GM23338 (cell line): ENCODE measurements around the gene FBXO41. TPM values are rescaled to one million over a fixed set of nuclear protein-coding genes. Genes with fewer than 3 reads are reported as not detected.

ENCODE experiments used
- ATAC-seq: fragments of 200-7000 bp; cut with Tn5 transposase; 3 replicates; pipeline ENCODE4 v1.9.1; 2020
- DNase-seq: peaks from one replicate; pipeline ENCODE4 v3.0.0-alpha.2; 2015; ENCODE audit warnings: low spot score
- H2AFZ ChIP-seq: fragments of 200-600 bp; sonication (generic); 2 replicates; pipeline ENCODE4 v1.8.0; 2016; ENCODE audit warnings: antibody characterized with exemption, mild to moderate bottlenecking, moderate library complexity
- H3F3A ChIP-seq: fragments of 200-600 bp; sonication (generic); replicated peaks from 2 replicates; pipeline ENCODE4 v1.8.0; 2017; ENCODE audit warnings: antibody characterized with exemption, mixed run types, low read depth
- H3K27ac ChIP-seq: fragments of 200-600 bp; sonication (generic); 2 replicates; pipeline ENCODE4 v1.6.1; 2016; ENCODE audit warnings: low read depth
- H3K27me3 ChIP-seq: fragments of 200-600 bp; sonication (generic); 2 replicates; pipeline ENCODE4 v1.8.0; 2016; ENCODE audit warnings: mild to moderate bottlenecking, mixed run types, moderate library complexity; ENCODE audit not compliant: insufficient read depth
- H3K36me3 ChIP-seq: fragments of 200-600 bp; sonication (generic); 2 replicates; pipeline ENCODE4 v1.8.0; 2016; ENCODE audit warnings: mild to moderate bottlenecking; ENCODE audit not compliant: insufficient read depth
- H3K4me1 ChIP-seq: fragments of 200-600 bp; sonication (generic); 2 replicates; pipeline ENCODE4 v1.8.0; 2016; ENCODE audit warnings: mild to moderate bottlenecking, moderate library complexity; ENCODE audit not compliant: insufficient read depth
- H3K4me2 ChIP-seq: fragments of 200-600 bp; sonication (generic); 2 replicates; pipeline ENCODE4 v1.7.1; 2017; ENCODE audit warnings: mixed run types
- H3K4me3 ChIP-seq: fragments of 200-600 bp; sonication (generic); 2 replicates; pipeline ENCODE4 v1.6.1; 2016; ENCODE audit warnings: mixed run types
- H3K79me2 ChIP-seq: fragments of 200-600 bp; sonication (generic); replicated peaks from 2 replicates; pipeline ENCODE4 v1.8.0; 2017; ENCODE audit warnings: mild to moderate bottlenecking; ENCODE audit not compliant: insufficient read depth
- H3K9me2 ChIP-seq: fragments of 200-600 bp; sonication (generic); 2 replicates; pipeline ENCODE4 v1.8.0; 2017; ENCODE audit not compliant: insufficient read depth
- H4K20me1 ChIP-seq: fragments of 200-600 bp; sonication (generic); replicated peaks from 2 replicates; pipeline ENCODE4 v1.8.0; 2017; ENCODE audit warnings: mild to moderate bottlenecking; ENCODE audit not compliant: insufficient read depth
- H3K27ac Mint-ChIP-seq: 2 replicates; pipeline ENCODE4 v1.8.0; 2020; ENCODE audit warnings: inconsistent platforms, mild to moderate bottlenecking, moderate library complexity, mixed read lengths
- H3K27me3 Mint-ChIP-seq: 3 replicates; pipeline ENCODE4 v1.8.0; 2022; ENCODE audit warnings: low read depth, mild to moderate bottlenecking, moderate library complexity, mixed read lengths, inconsistent platforms; ENCODE audit not compliant: insufficient read depth, poor library complexity
- H3K36me3 Mint-ChIP-seq: 3 replicates; pipeline ENCODE4 v1.8.0; 2021; ENCODE audit warnings: low read depth, mild to moderate bottlenecking, inconsistent platforms, moderate library complexity, mixed read lengths
- H3K4me1 Mint-ChIP-seq: 3 replicates; pipeline ENCODE4 v1.8.0; 2020; ENCODE audit warnings: mild to moderate bottlenecking, inconsistent platforms, mixed read lengths
- H3K4me3 Mint-ChIP-seq: 3 replicates; pipeline ENCODE4 v1.8.0; 2021; ENCODE audit warnings: moderate library complexity, mild to moderate bottlenecking, inconsistent platforms, mixed read lengths
- H3K9me3 Mint-ChIP-seq: 3 replicates; pipeline ENCODE4 v1.8.0; 2020; ENCODE audit warnings: moderate library complexity, mild to moderate bottlenecking, inconsistent platforms, mixed read lengths
- CREB1 ChIP-seq: fragments of 250-450 bp; sonication (Bioruptor Pico); IDR thresholded peaks from 2 replicates; pipeline ENCODE4 v1.5.0; 2020; ENCODE audit warnings: low read depth, mild to moderate bottlenecking, moderate library complexity
- EZH2 ChIP-seq: fragments of 200-600 bp; sonication (generic); IDR thresholded peaks from one replicate; pipeline ENCODE4 v1.8.0; 2017; ENCODE audit warnings: antibody characterized with exemption, mild to moderate bottlenecking, low read depth; ENCODE audit not compliant: unreplicated experiment
- EZH2phosphoT487 ChIP-seq: fragments of 200-600 bp; sonication (generic); IDR thresholded peaks from one replicate; pipeline ENCODE4 v1.8.1; 2018; ENCODE audit warnings: antibody characterized with exemption; ENCODE audit not compliant: unreplicated experiment
- JUNB ChIP-seq: IDR thresholded peaks from one replicate; pipeline ENCODE4 v1.6.1; 2016; ENCODE audit warnings: antibody characterized with exemption; ENCODE audit not compliant: unreplicated experiment
- NANOG ChIP-seq: IDR thresholded peaks from 2 replicates; pipeline ENCODE4 v1.6.1; 2016; ENCODE audit warnings: antibody characterized with exemption, borderline replicate concordance
- POLR2AphosphoS5 ChIP-seq: IDR thresholded peaks from 2 replicates; pipeline ENCODE4 v1.6.1; 2016; ENCODE audit warnings: antibody characterized with exemption, low read depth
- STAT1 ChIP-seq: IDR thresholded peaks from one replicate; pipeline ENCODE4 v1.6.1; 2016; ENCODE audit warnings: antibody characterized with exemption; ENCODE audit not compliant: unreplicated experiment
- ZNF114 ChIP-seq: fragments of 250-450 bp; sonication (Bioruptor Pico); IDR thresholded peaks from 2 replicates; pipeline ENCODE4 v1.5.0; 2020; ENCODE audit warnings: mild to moderate bottlenecking, moderate library complexity
- ZNF331 ChIP-seq: fragments of 250-450 bp; sonication (Bioruptor Pico); IDR thresholded peaks from 2 replicates; pipeline ENCODE4 v1.5.0; 2020; ENCODE audit warnings: low read depth, mild to moderate bottlenecking, moderate library complexity
- polyA plus RNA-seq: library from polyadenylated mRNA; unstranded; fragments of >200 nt; fragmentation: Nextera tagmentation; extraction: Ambion mirVana; gene quantifications from 2 replicates; pipeline ENCODE4 v1.2.1, GENCODE V29; 2016
- total RNA-seq: library from RNA; depleted of rRNA; stranded (reverse); fragments of >200 nt; shearing (Covaris generic); gene quantifications from 2 replicates; pipeline ENCODE4 v1.2.3, GENCODE V29; 2014
- TF ChIP-seq, protein P1 (sequence below): IDR thresholded peaks from one replicate; pipeline ENCODE4 v1.6.1; 2018; ENCODE audit warnings: antibody characterized with exemption; ENCODE audit not compliant: unreplicated experiment
- TF ChIP-seq, protein P2 (sequence below), 2 experiments: fragments of 200-600 bp in 1 of 2; sonication (generic) in 1 of 2; conservative IDR thresholded peaks; 2 replicates each; pipeline versions ENCODE4 v1.5.1 to v1.6.1; 2016 to 2017; ENCODE audit warnings: antibody characterized with exemption in 2 of 2, low read depth in 2 of 2, mild to moderate bottlenecking in 2 of 2, moderate library complexity in 1 of 2
- TF ChIP-seq, protein P3 (sequence below): IDR thresholded peaks from 2 replicates; pipeline ENCODE4 v1.6.1; 2016; ENCODE audit warnings: antibody characterized with exemption
- TF ChIP-seq, protein P4 (sequence below): fragments of 250-450 bp; sonication (Bioruptor Pico); IDR thresholded peaks from 2 replicates; pipeline ENCODE4 v1.5.0; 2020; ENCODE audit warnings: mild to moderate bottlenecking, moderate library complexity

The FBXO41 gene
- total and polyA plus RNA-seq, 2 experiments from 2014 or later = 3.5 to 13.8 TPM

DNA sequence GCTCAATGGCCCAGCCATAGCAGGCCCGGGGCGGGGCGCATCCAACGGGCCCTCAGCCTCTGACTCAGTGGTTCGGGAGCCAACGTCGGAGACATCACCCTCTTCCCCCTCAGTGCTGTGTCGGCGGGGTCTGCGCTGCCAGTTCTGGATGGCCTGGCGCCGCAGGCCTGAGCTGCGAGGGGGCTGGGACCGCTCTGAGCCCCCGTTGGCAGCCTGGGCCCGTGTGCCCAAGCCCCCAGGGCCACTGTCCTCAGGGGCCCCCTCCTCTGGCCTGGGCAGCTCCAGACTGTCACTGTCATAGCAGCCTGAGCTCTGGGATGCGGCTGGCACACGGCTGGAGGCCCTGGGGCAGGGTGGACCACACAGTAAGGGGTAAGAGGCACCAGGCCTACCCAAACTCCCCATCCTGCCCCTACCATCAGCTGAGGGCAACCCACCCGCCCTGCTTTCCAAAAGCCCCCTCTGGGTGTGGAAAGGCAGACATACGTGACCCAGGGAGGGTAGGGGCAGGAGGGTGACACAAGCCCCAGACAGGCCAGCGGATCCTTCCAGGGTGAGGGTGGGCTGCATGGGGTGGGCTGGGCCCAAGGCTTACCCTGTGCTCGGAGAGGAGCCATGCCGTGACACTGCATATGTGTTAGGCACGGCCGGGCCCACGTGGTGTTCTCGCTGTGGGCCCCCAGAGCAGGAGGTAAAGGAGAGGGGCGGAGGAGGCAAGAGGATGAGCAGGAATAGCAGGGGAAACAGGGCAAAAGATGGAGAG lies 18.8 kb downstream of the FBXO41 start:
- Histone ChIP-seq H3K27ac (no peak overlapping the region), H3F3A (peaks cover 8% of the 10 kb centered on the region; the same call in 1 of the 2 replicates), H3K4me3 (no peak overlapping the region), H3K79me2 (0 out of 2 replicates have a peak, but pooled peaks cover 5% of the 10 kb centered on the region), H3K36me3 (no peaks in the 10 kb centered on the region; the same call in 1 of the 2 replicates), H3K27me3 (peaks cover 26% of the 10 kb centered on the region), H4K20me1 (peaks cover 15% of the 10 kb centered on the region), H3K4me1 (peaks cover 17% of the 10 kb centered on the region), H3K4me2 (no peak overlapping the region), H2AFZ (no peak overlapping the region), H3K9me2 (no peaks in the 10 kb centered on the region)
- Mint-ChIP-seq H3K27me3 (peaks cover 21% of the 10 kb centered on the region), H3K4me3 (no peak overlapping the region), H3K4me1 (peaks cover 17% of the 10 kb centered on the region), H3K27ac (no peak overlapping the region), H3K36me3 (peaks cover 11% of the 10 kb centered on the region), H3K9me3 (no peaks in the 10 kb centered on the region; the same call in 1 of the 3 replicates)
- TF ChIP-seq STAT1 (no peak), ZNF114 (CRISPR knock-in tag) (no peak), POLR2AphosphoS5 (no peak), CREB1 (CRISPR knock-in tag) (no peak), JUNB (no peak), ZNF331 (no peak), NANOG (no peak), EZH2 (no peak), EZH2phosphoT487 (no peak)
- TF ChIP-seq, protein P1, sequence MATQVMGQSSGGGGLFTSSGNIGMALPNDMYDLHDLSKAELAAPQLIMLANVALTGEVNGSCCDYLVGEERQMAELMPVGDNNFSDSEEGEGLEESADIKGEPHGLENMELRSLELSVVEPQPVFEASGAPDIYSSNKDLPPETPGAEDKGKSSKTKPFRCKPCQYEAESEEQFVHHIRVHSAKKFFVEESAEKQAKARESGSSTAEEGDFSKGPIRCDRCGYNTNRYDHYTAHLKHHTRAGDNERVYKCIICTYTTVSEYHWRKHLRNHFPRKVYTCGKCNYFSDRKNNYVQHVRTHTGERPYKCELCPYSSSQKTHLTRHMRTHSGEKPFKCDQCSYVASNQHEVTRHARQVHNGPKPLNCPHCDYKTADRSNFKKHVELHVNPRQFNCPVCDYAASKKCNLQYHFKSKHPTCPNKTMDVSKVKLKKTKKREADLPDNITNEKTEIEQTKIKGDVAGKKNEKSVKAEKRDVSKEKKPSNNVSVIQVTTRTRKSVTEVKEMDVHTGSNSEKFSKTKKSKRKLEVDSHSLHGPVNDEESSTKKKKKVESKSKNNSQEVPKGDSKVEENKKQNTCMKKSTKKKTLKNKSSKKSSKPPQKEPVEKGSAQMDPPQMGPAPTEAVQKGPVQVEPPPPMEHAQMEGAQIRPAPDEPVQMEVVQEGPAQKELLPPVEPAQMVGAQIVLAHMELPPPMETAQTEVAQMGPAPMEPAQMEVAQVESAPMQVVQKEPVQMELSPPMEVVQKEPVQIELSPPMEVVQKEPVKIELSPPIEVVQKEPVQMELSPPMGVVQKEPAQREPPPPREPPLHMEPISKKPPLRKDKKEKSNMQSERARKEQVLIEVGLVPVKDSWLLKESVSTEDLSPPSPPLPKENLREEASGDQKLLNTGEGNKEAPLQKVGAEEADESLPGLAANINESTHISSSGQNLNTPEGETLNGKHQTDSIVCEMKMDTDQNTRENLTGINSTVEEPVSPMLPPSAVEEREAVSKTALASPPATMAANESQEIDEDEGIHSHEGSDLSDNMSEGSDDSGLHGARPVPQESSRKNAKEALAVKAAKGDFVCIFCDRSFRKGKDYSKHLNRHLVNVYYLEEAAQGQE = no peak
- TF ChIP-seq, protein P2, sequence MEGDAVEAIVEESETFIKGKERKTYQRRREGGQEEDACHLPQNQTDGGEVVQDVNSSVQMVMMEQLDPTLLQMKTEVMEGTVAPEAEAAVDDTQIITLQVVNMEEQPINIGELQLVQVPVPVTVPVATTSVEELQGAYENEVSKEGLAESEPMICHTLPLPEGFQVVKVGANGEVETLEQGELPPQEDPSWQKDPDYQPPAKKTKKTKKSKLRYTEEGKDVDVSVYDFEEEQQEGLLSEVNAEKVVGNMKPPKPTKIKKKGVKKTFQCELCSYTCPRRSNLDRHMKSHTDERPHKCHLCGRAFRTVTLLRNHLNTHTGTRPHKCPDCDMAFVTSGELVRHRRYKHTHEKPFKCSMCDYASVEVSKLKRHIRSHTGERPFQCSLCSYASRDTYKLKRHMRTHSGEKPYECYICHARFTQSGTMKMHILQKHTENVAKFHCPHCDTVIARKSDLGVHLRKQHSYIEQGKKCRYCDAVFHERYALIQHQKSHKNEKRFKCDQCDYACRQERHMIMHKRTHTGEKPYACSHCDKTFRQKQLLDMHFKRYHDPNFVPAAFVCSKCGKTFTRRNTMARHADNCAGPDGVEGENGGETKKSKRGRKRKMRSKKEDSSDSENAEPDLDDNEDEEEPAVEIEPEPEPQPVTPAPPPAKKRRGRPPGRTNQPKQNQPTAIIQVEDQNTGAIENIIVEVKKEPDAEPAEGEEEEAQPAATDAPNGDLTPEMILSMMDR (conservative IDR thresholded peaks at IDR 0.05; ENCODE audit: low read depth in 2 of 2) = no peak
- TF ChIP-seq, protein P3, sequence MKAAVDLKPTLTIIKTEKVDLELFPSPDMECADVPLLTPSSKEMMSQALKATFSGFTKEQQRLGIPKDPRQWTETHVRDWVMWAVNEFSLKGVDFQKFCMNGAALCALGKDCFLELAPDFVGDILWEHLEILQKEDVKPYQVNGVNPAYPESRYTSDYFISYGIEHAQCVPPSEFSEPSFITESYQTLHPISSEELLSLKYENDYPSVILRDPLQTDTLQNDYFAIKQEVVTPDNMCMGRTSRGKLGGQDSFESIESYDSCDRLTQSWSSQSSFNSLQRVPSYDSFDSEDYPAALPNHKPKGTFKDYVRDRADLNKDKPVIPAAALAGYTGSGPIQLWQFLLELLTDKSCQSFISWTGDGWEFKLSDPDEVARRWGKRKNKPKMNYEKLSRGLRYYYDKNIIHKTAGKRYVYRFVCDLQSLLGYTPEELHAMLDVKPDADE = no peak
- TF ChIP-seq, protein P4, sequence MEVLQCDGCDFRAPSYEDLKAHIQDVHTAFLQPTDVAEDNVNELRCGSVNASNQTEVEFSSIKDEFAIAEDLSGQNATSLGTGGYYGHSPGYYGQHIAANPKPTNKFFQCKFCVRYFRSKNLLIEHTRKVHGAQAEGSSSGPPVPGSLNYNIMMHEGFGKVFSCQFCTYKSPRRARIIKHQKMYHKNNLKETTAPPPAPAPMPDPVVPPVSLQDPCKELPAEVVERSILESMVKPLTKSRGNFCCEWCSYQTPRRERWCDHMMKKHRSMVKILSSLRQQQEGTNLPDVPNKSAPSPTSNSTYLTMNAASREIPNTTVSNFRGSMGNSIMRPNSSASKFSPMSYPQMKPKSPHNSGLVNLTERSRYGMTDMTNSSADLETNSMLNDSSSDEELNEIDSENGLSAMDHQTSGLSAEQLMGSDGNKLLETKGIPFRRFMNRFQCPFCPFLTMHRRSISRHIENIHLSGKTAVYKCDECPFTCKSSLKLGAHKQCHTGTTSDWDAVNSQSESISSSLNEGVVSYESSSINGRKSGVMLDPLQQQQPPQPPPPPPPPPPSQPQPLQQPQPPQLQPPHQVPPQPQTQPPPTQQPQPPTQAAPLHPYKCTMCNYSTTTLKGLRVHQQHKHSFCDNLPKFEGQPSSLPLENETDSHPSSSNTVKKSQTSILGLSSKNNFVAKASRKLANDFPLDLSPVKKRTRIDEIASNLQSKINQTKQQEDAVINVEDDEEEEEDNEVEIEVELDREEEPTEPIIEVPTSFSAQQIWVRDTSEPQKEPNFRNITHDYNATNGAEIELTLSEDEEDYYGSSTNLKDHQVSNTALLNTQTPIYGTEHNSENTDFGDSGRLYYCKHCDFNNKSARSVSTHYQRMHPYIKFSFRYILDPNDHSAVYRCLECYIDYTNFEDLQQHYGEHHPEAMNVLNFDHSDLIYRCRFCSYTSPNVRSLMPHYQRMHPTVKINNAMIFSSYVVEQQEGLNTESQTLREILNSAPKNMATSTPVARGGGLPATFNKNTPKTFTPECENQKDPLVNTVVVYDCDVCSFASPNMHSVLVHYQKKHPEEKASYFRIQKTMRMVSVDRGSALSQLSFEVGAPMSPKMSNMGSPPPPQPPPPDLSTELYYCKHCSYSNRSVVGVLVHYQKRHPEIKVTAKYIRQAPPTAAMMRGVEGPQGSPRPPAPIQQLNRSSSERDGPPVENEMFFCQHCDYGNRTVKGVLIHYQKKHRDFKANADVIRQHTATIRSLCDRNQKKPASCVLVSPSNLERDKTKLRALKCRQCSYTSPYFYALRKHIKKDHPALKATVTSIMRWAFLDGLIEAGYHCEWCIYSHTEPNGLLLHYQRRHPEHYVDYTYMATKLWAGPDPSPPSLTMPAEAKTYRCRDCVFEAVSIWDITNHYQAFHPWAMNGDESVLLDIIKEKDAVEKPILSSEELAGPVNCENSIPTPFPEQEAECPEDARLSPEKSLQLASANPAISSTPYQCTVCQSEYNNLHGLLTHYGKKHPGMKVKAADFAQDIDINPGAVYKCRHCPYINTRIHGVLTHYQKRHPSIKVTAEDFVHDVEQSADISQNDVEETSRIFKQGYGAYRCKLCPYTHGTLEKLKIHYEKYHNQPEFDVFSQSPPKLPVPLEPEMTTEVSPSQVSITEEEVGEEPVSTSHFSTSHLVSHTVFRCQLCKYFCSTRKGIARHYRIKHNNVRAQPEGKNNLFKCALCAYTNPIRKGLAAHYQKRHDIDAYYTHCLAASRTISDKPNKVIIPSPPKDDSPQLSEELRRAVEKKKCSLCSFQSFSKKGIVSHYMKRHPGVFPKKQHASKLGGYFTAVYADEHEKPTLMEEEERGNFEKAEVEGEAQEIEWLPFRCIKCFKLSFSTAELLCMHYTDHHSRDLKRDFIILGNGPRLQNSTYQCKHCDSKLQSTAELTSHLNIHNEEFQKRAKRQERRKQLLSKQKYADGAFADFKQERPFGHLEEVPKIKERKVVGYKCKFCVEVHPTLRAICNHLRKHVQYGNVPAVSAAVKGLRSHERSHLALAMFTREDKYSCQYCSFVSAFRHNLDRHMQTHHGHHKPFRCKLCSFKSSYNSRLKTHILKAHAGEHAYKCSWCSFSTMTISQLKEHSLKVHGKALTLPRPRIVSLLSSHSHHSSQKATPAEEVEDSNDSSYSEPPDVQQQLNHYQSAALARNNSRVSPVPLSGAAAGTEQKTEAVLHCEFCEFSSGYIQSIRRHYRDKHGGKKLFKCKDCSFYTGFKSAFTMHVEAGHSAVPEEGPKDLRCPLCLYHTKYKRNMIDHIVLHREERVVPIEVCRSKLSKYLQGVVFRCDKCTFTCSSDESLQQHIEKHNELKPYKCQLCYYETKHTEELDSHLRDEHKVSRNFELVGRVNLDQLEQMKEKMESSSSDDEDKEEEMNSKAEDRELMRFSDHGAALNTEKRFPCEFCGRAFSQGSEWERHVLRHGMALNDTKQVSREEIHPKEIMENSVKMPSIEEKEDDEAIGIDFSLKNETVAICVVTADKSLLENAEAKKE (CRISPR knock-in tag) = no peak
- ATAC-seq (no peak), DNase-seq (no peak)
